HG03196 (cell line): ENCODE results near the gene TAMM41.
"Not testable (repeated sequence)": the region's sequence is repeated elsewhere in the genome, so short reads cannot be mapped to it uniquely, and the experiment has no call there.

ENCODE experiments used
- ATAC-seq: cut with Tn5 transposase; IDR thresholded peaks from one replicate; pipeline ENCODE4 v1.9.1; 2021; ENCODE audit not compliant: unreplicated experiment

TAMM41 gene

GRCh38 chr3:11815111-11815510 is 31.6 kb downstream of the TAMM41 start:
- ATAC-seq = no peak

DNA sequence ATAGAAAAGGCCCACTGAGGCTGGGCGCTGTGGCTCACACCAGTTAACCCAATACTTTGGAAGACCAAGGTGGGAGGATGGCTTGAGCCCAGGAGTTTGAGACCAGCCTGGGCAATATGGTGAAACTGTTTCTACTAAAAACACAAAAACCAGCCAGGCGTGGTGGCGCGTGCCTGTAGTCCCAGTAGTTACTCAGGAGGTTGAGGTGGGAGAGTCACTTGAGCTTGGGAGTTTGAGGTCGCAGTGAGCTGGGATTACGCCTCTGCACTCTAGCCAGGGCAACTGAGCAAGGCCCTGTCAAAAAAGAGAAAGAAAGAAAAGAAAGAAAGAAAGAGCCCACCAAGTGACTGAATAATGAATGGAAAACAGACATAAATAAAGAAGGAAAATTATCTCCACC is 32.0 kb downstream of the TAMM41 start:
- ATAC-seq = no peak

GRCh38 chr3:11810276-11810675 is 36.4 kb downstream of the TAMM41 start:
- ATAC-seq = no peak

GRCh38 chr3:11808231-11808630 is 38.5 kb downstream of the TAMM41 start:
- no peak for ATAC-seq

- no peak for ATAC-seq
These were observed 39.0 kb downstream of the TAMM41 start for GRCh38 chr3:11807686-11808085.

GRCh38 chr3:11805716-11806115 is 41.0 kb downstream of the TAMM41 start:
- no peak for ATAC-seq

DNA sequence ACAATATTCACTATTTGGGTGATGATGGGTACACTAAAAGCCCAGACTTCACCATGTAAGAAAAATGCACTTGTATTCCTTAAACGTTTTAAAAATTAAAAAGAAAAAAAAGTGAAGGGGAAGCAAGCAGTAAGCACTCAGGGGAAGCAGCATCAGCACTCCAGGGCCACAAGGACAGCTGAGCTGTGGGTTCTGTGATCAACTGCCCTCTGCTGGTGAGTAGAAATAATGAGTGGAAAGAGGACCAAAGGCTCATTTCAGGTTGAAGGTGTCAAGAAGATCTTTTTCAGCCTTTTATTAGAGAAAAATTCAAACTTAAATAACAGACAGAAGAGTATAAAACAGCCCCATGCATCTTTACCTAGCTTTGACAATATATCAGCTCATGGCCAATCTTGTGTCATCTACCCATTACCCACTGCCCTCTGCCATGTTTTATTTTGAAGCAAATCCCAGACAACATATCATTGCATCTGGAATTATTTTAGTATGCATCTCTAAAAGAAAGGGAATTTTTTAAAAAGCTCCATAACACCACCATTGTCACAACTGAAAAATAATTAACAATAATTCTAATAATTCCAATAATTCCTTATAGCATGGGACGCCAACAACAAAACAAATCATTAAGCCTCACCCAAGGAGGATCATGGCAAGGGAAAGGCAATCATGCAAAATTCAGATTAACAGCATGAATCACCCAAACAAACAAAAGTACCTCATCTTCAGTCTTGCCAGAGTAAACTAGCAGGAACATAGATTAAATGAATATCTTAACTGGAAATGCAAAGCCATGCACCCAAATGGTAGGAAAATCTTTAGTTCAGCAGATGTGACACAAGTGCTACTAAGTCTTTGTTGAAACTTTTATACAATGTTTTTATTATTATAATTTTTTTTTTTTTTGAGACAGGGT is 42.5 kb downstream of the TAMM41 start:
- no peak for ATAC-seq

DNA sequence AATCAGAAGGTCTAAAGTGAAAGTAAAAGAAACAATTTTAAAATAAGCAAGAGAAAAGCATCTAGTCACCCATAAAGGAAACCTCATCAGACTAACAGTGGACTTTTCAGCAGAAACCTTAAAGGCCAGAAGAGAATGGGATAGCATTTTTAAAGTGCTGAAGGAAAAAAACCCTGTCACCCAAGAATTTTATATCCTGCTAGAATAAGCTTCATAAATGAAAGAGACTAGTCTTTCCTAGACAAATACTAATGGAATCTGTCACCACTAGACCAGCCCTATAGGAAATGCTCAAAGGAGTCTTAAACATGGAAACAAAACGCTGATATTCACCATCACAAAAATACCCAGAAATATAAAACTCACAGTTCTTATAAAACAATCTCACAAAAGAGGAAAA is 46.9 kb downstream of the TAMM41 start:
- no peak for ATAC-seq

DNA sequence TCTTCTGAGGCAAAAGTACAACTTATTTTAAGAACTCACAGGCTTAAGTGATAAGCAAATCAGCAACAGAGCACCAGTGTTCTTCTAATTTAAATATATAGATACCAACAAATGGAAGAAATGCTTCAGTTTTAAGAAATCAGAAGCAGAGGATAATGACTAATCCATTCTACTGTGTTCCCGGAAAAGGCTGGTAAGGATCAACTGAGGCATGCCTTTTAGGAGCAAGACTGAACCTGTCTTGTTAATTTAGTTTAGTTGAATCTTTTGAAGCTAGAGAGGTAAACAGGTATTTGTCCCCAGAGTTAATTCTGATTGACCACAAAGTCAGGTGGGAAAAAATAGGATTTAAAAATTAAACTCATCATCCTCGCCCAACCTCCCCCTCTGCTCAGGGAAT is 51.8 kb downstream of the TAMM41 start:
- no peak for ATAC-seq

- ATAC-seq = no peak
These were observed 55.1 kb downstream of the TAMM41 start for GRCh38 chr3:11791339-11792200.

GRCh38 chr3:11789412-11789811 is 57.3 kb downstream of the TAMM41 start:
- ATAC-seq = no peak

DNA sequence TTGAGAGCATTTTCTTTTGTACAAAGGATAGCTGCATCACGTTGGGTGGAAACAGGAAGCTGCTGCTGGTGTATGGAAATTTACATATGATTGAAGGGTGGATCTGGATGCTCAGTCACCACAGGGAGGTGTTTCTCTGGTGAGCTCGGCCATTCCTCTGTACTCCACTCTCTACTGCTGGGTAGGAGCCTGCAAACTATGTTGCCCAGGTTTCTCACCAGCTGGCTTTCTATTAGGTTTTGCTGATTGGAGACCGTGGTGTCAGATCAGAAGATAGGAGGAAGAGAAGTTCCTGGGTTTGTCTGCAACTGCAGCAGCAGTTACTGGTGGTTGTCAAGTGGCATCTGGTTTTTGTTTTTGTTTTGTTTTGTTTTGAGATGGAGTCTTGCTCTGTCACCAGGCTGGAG is 61.7 kb downstream of the TAMM41 start:
- no peak for ATAC-seq

GRCh38 chr3:11780341-11780740 is 66.3 kb downstream of the TAMM41 start:
- no peak for ATAC-seq

- no peak for ATAC-seq
These were observed 67.1 kb downstream of the TAMM41 start for GRCh38 chr3:11779626-11780025.

- no peak for ATAC-seq
These were observed 68.4 kb downstream of the TAMM41 start for GRCh38 chr3:11778248-11778647.

DNA sequence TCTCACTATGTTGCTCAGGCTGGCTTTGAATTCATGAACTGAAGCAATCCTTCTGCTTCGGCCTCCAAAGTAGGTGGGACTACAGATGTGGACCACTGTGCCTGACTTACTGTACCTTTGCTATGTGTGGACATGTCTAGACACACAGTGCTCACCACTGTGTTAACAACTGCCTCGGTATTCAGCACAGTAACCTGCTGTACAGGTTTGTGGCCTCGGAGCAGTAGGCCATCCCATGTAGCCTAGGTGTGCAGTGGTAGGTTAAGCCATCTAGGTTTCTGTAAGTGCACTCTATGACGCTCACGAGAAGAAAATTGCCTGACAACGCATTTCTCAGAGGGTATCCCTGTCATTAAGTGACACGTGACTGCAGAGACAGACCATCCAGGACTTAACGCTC is 70.3 kb downstream of the TAMM41 start:
- no peak for ATAC-seq

- no peak for ATAC-seq
These were observed 71.2 kb downstream of the TAMM41 start for GRCh38 chr3:11775493-11775892.

DNA sequence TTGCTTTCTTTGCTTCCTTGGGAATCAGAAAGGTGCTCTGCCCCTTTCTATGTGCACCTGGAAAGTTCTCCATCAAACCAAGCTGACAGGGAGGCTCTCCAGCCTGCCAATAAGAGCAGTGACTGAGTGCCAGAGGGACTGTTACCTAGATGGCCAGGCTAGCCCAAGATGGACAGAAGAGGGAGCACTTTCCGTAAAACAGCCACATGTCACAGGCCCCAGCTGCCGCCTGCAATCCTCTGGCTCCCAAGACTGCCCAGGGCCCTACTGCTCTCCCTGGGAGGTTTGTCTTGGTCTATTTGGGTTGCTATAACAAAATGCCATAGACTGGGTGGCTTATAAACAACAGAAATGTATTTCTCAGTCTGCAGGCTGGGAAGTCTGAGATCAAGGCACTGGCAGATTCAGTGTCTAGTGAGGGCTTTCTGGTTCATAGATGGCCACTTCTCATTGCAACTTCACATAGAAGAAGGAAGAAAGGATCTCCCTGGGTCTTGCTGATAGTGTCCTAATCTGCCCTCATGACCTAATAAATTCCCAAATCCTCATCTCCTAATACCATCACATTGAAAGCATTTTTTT is 72.3 kb downstream of the TAMM41 start:
- ATAC-seq = no peak

GRCh38 chr3:11771931-11772330 is 74.8 kb downstream of the TAMM41 start:
- not testable (repeated sequence) for ATAC-seq

DNA sequence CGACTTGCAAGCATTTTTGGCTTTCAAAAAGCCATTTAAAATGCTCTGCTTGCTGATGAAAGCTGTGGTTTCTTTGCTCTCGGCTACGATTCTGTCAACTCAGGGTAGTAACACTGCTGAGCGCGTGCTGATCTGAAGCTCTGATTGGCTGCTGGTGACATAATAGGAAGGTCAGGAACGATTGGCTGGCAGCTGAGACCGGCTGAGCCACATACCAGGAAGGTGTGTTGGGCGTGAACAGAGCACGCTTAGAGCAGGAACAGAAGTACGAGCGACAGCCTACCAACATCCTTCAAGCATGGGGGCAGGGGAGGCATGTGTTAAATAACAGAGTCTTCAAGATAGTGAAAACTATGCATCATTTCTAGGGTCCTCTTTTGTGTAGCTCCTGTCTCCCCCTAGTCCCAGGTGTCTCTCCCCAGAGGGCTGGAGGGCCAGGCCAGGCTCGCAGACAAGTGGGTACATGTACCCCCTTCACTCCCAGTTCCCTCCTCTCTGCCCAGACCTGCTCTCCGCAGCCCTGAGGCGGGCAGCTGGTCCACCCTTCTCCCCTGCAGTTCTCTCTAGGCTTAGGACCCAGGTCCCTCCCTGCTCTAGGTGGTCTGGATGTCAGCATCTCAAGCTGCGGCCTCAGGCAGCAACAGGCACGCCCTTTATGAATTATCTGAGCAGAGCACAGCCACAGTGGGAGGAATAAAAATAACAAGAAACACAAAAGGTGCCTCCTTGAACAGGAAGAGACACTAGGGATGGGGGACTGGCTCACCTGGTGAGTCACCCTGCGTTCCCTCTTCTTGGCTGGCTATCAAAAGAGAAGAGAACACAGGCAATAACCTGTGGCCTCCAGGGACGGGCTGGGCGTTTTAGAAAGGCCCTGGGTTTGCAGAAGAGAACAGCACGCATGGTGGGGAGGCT is 76.0 kb downstream of the TAMM41 start:
- peak; percentile 92 for ATAC-seq
